Endothelial cell (in vitro differentiated cells): ENCODE results near the gene ATRIP. TPM values are rescaled to one million over a fixed set of nuclear protein-coding genes. Genes with fewer than 3 reads are reported as not detected.

ENCODE experiments used
- DNase-seq: peaks from one replicate; pipeline ENCODE4 v3.0.0; 2021; ENCODE audit warnings: low spot score
- H3K27ac Mint-ChIP-seq: one replicate; pipeline ENCODE4 v1.8.0; 2021; ENCODE audit warnings: mixed read lengths, inconsistent platforms; ENCODE audit not compliant: unreplicated experiment
- H3K27me3 Mint-ChIP-seq: one replicate; pipeline ENCODE4 v1.8.0; 2021; ENCODE audit warnings: mild to moderate bottlenecking, moderate library complexity, mixed read lengths, inconsistent platforms; ENCODE audit not compliant: unreplicated experiment
- H3K36me3 Mint-ChIP-seq: one replicate; pipeline ENCODE4 v1.8.0; 2021; ENCODE audit warnings: mild to moderate bottlenecking, low read depth, mixed read lengths, inconsistent platforms; ENCODE audit not compliant: unreplicated experiment
- H3K4me1 Mint-ChIP-seq: one replicate; pipeline ENCODE4 v1.8.0; 2021; ENCODE audit warnings: mild to moderate bottlenecking, mixed read lengths, inconsistent platforms; ENCODE audit not compliant: unreplicated experiment
- H3K4me3 Mint-ChIP-seq: one replicate; pipeline ENCODE4 v1.8.0; 2021; ENCODE audit warnings: mild to moderate bottlenecking, mixed read lengths, inconsistent platforms; ENCODE audit not compliant: unreplicated experiment
- H3K9me3 Mint-ChIP-seq: one replicate; pipeline ENCODE4 v1.8.0; 2021; ENCODE audit warnings: mixed read lengths, inconsistent platforms; ENCODE audit not compliant: unreplicated experiment
- CTCF ChIP-seq: fragments of 200-600 bp; sonication (generic); IDR thresholded peaks from one replicate; pipeline ENCODE4 v1.5.0; 2021; ENCODE audit warnings: antibody characterized with exemption; ENCODE audit not compliant: unreplicated experiment
- total RNA-seq: library from RNA; stranded (reverse); fragmentation: NEBNext Ultra II Directional; extraction: Animal tissue kit (Norgen Biotek cat#: 25700); gene quantifications from one replicate; pipeline ENCODE4 v1.2.1, GENCODE V29; 2021; ENCODE audit not compliant: unreplicated experiment

The ATRIP gene
- total RNA-seq, 1 donor from 2014 or later: 11.2 TPM

- H3K27ac Mint-ChIP-seq: no peak overlapping the region
- H3K4me1 Mint-ChIP-seq: peaks cover 17% of the 10 kb centered on the region
- peaks cover 10% of the 10 kb centered on the region for H3K36me3 Mint-ChIP-seq
- no peaks in the 10 kb centered on the region for H3K9me3 Mint-ChIP-seq
- H3K4me3 Mint-ChIP-seq: peak overlapping the region; percentile 47
- no peak for TF ChIP-seq CTCF
- H3K27me3 Mint-ChIP-seq: peaks cover 17% of the 10 kb centered on the region
- no peak for DNase-seq
Measured at GRCh38 chr3:48435223-48435595, 11.3 kb upstream of the ATRIP start.

GRCh38 chr3:48435774-48436476 lies 10.6 kb upstream of the ATRIP start:
- no peak overlapping the region for H3K27ac Mint-ChIP-seq
- H3K4me3 Mint-ChIP-seq: no peak overlapping the region
- peak; percentile 94 for TF ChIP-seq CTCF
- H3K4me1 Mint-ChIP-seq: peaks cover 13% of the 10 kb centered on the region
- H3K36me3 Mint-ChIP-seq: peaks cover 10% of the 10 kb centered on the region
- peaks cover 23% of the 10 kb centered on the region for H3K27me3 Mint-ChIP-seq
- peak; percentile 90 for DNase-seq
- no peaks in the 10 kb centered on the region for H3K9me3 Mint-ChIP-seq

GRCh38 chr3:48436477-48436787 lies 10.1 kb upstream of the ATRIP start:
- TF ChIP-seq CTCF: no peak
- Mint-ChIP-seq H3K27me3 (peaks cover 22% of the 10 kb centered on the region), H3K36me3 (peaks cover 10% of the 10 kb centered on the region), H3K27ac (no peak overlapping the region), H3K9me3 (no peaks in the 10 kb centered on the region), H3K4me1 (peaks cover 12% of the 10 kb centered on the region), H3K4me3 (no peak overlapping the region)
- DNase-seq: no peak

GRCh38 chr3:48436855-48437254 lies 9.7 kb upstream of the ATRIP start:
- peaks cover 12% of the 10 kb centered on the region for H3K4me1 Mint-ChIP-seq
- H3K36me3 Mint-ChIP-seq: peaks cover 12% of the 10 kb centered on the region
- no peak overlapping the region for H3K4me3 Mint-ChIP-seq
- peaks cover 23% of the 10 kb centered on the region for H3K27me3 Mint-ChIP-seq
- H3K9me3 Mint-ChIP-seq: no peaks in the 10 kb centered on the region
- no peak overlapping the region for H3K27ac Mint-ChIP-seq
- no peak for TF ChIP-seq CTCF
- DNase-seq: no peak

GRCh38 chr3:48437812-48438211 lies 8.7 kb upstream of the ATRIP start:
- DNase-seq: no peak
- peak overlapping the region; percentile 3 for H3K4me3 Mint-ChIP-seq
- peaks cover 7% of the 10 kb centered on the region for H3K36me3 Mint-ChIP-seq
- TF ChIP-seq CTCF: no peak
- no peaks in the 10 kb centered on the region for H3K9me3 Mint-ChIP-seq
- peaks cover 14% of the 10 kb centered on the region for H3K4me1 Mint-ChIP-seq
- no peak overlapping the region for H3K27ac Mint-ChIP-seq
- peaks cover 23% of the 10 kb centered on the region for H3K27me3 Mint-ChIP-seq
